Adrenal gland (tissue), 5 donors: ENCODE data around the gene UBTD2.
"Not testable (repeated sequence)": the region's sequence is repeated elsewhere in the genome, so short reads cannot be mapped to it uniquely, and the experiment has no call there.

Source experiments
- POLR2A ChIP-seq, 2 donors: fragments of 450-650 bp; IDR thresholded peaks; one replicate each; pipeline ENCODE4 v1.6.1; 2017; ENCODE audit warnings: antibody characterized with exemption in 2 of 2, mild to moderate bottlenecking in 2 of 2, moderate library complexity in 1 of 2
- TF ChIP-seq, protein P1 (sequence below), 6 experiments: fragments of 450-650 bp in 4 of 6; fragments of 200-600 bp in 2 of 6; sonication (generic) in 1 of 6; IDR thresholded peaks; 1 replicate in 5 of 6; 2 replicates in 1 of 6; pipeline versions ENCODE4 v1.5.1 to v1.8.0; 2016 to 2021; ENCODE audit warnings: antibody characterized with exemption in 6 of 6, mild to moderate bottlenecking in 2 of 6, moderate library complexity in 1 of 6
- donor health status: DM: no; HTN: no; CAD: no.

GRCh38 chr5:172326901-172327300 is 43.3 kb upstream of the UBTD2 start:
- TF ChIP-seq, protein P1, sequence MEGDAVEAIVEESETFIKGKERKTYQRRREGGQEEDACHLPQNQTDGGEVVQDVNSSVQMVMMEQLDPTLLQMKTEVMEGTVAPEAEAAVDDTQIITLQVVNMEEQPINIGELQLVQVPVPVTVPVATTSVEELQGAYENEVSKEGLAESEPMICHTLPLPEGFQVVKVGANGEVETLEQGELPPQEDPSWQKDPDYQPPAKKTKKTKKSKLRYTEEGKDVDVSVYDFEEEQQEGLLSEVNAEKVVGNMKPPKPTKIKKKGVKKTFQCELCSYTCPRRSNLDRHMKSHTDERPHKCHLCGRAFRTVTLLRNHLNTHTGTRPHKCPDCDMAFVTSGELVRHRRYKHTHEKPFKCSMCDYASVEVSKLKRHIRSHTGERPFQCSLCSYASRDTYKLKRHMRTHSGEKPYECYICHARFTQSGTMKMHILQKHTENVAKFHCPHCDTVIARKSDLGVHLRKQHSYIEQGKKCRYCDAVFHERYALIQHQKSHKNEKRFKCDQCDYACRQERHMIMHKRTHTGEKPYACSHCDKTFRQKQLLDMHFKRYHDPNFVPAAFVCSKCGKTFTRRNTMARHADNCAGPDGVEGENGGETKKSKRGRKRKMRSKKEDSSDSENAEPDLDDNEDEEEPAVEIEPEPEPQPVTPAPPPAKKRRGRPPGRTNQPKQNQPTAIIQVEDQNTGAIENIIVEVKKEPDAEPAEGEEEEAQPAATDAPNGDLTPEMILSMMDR (IDR thresholded peaks at IDR 0.05): not testable (repeated sequence)
- TF ChIP-seq POLR2A (IDR thresholded peaks at IDR 0.05): not testable (repeated sequence)
